Measurements from ENCODE around the gene SLC36A3. TPM values are rescaled to one million over a fixed set of nuclear protein-coding genes. Genes with fewer than 3 reads are reported as not detected.

Gene SLC36A3
- total and polyA plus RNA-seq, 2 donors (not counting 1 experiment from before 2014, with no cell fraction given) = not detected

DNA sequence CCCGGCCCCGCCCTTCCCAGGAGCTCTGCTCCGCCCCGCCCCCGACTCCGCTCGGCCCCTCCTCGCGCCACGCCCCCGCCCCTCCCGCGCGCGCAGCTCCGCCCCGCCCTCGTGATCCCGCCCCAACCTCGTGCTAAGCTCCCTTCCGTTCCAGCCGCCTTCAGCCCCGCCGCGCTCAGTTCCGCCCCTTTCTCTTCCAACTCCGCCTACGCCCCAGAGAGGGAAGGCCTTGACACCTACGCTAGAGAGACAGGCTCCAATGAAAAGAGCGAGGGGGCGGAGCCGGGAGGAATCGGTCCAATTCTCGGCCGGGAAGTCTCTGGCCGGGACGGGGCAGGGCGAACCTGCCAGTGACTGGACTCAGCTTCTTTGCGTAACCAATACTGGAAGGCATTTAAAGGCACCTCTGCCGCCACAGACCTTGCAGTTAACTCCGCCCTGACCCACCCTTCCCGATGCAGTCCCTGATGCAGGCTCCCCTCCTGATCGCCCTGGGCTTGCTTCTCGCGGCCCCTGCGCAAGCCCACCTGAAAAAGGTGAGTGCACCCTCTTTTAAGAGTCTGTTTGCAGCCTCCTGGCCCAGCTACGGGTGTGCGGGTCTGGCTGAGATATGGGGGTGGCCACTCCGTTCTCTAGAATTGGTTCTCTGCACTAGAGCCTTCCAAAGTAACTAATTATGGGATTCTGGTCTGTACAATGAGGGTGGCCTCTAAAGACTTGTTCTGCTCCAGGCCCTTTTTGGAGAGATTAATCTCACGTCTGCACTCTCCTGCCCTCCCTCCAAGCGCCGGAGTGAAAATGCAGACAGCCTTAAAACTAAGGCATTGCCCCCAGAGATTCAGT, 50.6 kb downstream of the SLC36A3 start, which contains the start of gene GM2A:
Gene GM2A (plus strand): TSS at position 424 of the 843 bp plus-strand sequence. CDS start 32 bp downstream, at position 456.
- Mint-ChIP-seq H3K27me3 (no peaks in the 10 kb centered on the region), H3K4me1 (peaks cover 52% of the 10 kb centered on the region), H3K9me3 (ENCODE audit: insufficient read depth) (no peaks in the 10 kb centered on the region), H3K4me3 (peak within 1 kb of the TSS; percentile 95), H3K27ac (peak within 1 kb of the TSS; percentile 88)
- Histone ChIP-seq H3K27ac (ENCODE audit: low read length in 2 of 2) (peak within 1 kb of the TSS; percentile 70 to 90), H3K4me1 (ENCODE audit: control insufficient read depth in 2 of 2, insufficient read depth in 2 of 2, low read length in 2 of 2) (peaks cover 48 to 54% of the 10 kb centered on the region in 2 donors), H3K9ac (ENCODE audit: low read length) (peak within 1 kb of the TSS; percentile 85), H2AFZ (ENCODE audit: insufficient read depth, low read depth, low read length, poor library complexity, severe bottlenecking) (peak within 1 kb of the TSS; percentile 79), H4K20me1 (ENCODE audit: control insufficient read depth, insufficient read depth, low read length, poor library complexity, severe bottlenecking) (peaks cover 8% of the 10 kb centered on the region), H3K4me2 (replicated peaks; ENCODE audit: low read depth, low read length, poor library complexity, severe bottlenecking) (peak within 1 kb of the TSS; percentile 83), H3K36me3 (replicated peaks in 1 of 2; ENCODE audit: control extremely low read depth in 1 of 2, control insufficient read depth in 1 of 2, extremely low read depth in 1 of 2, insufficient read depth in 2 of 2, low read length in 1 of 2) (peaks cover 0 to 11% of the 10 kb centered on the region in 2 experiments), H3K79me2 (ENCODE audit: control insufficient read depth, insufficient read depth, low read length) (peaks cover 51% of the 10 kb centered on the region), H3K4me3 (ENCODE audit: control extremely low read depth in 1 of 5, extremely low read depth in 1 of 5, insufficient read depth in 1 of 5, low read depth in 2 of 5, low read length in 4 of 5) (peak within 1 kb of the TSS; percentile 74 to 96 (median 89)), H3K27me3 (replicated peaks in 1 of 4; ENCODE audit: control extremely low read depth in 1 of 4, control insufficient read depth in 3 of 4, insufficient read depth in 4 of 4, low read length in 3 of 4) (no peaks in the 10 kb centered on the region), H3K9me3 (ENCODE audit: control extremely low read depth in 1 of 3, control insufficient read depth in 2 of 3, insufficient read depth in 1 of 3, low read length in 2 of 3) (no peaks in the 10 kb centered on the region)
- no peak for TF ChIP-seq EZH2 (IDR thresholded peaks at IDR 0.05; ENCODE audit: borderline replicate concordance, insufficient read depth, low read depth, low read length, poor library complexity, severe bottlenecking)
- TF ChIP-seq, protein P1, sequence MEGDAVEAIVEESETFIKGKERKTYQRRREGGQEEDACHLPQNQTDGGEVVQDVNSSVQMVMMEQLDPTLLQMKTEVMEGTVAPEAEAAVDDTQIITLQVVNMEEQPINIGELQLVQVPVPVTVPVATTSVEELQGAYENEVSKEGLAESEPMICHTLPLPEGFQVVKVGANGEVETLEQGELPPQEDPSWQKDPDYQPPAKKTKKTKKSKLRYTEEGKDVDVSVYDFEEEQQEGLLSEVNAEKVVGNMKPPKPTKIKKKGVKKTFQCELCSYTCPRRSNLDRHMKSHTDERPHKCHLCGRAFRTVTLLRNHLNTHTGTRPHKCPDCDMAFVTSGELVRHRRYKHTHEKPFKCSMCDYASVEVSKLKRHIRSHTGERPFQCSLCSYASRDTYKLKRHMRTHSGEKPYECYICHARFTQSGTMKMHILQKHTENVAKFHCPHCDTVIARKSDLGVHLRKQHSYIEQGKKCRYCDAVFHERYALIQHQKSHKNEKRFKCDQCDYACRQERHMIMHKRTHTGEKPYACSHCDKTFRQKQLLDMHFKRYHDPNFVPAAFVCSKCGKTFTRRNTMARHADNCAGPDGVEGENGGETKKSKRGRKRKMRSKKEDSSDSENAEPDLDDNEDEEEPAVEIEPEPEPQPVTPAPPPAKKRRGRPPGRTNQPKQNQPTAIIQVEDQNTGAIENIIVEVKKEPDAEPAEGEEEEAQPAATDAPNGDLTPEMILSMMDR (IDR thresholded peaks at IDR 0.05) = no peak
- POLR2A ChIA-PET = interaction anchor here (0.6 to 3.6 kb wide), 21 partner anchors 11 to 852 kb away, joined by 3 to 53 read pairs (median 5); partner anchors contain the start of genes ANXA6, CCDC69, G3BP1 and RBM22
- intact Hi-C loops (cut with micrococcal nuclease) = loop anchor here (1.0 to 10.0 kb wide), 12 partner anchors 12 to 1288 kb away; partner anchors contain the start of genes CCDC69, CD74, DCTN4 and G3BP1
- CTCF ChIA-PET = interaction anchor here (0.6 to 3.6 kb wide), 19 partner anchors 12 to 1423 kb away, joined by 3 to 33 read pairs (median 5); partner anchors contain the start of genes ANXA6 and SLC36A1
- DNase-seq (peak; percentile 99), ATAC-seq (ENCODE audit: low read depth) (peak; percentile 83)
- WGBS (ENCODE audit: insufficient coverage) = under 1% methylated on average over 47 of the region's 52 CpGs
